A549 (cell line): ENCODE results near the gene RIC1. TPM values are rescaled to one million over a fixed set of nuclear protein-coding genes. Genes with fewer than 3 reads are reported as not detected.

ENCODE experiments used
- ATAC-seq, 2 experiments: fragments of 200-7000 bp in 1 of 2; fragments of >200 bp in 1 of 2; cut with Nextera tagmentation in 1 of 2; cut with Tn5 transposase in 1 of 2; 3 replicates each; pipeline versions ENCODE4 v1.8.0 to v1.9.1; 2018 to 2020; ENCODE audit warnings: mild to moderate bottlenecking in 1 of 2, moderate library complexity in 1 of 2
- CTCF ChIA-PET: fragments of 300-600 bp; sonication (Branson Sonifier 250); formaldehyde crosslinking; extraction: SDS; loops from one replicate; lab custom pipeline; 2021; ENCODE audit warnings: antibody characterized with exemption, inconsistent platforms; lab: Yijun Ruan, JAX
- POLR2A ChIA-PET: fragments of 350-600 bp; formaldehyde crosslinking; extraction: SDS; loops from one replicate; lab custom pipeline; 2021; ENCODE audit warnings: antibody characterized with exemption, inconsistent platforms; lab: Yijun Ruan, JAX
- DNase-seq, 2 experiments: peaks; one replicate each; pipeline versions ENCODE4 v3.0.0 to v3.0.0-alpha.2; 2011 to 2016; ENCODE audit warnings: low read depth in 1 of 2, low spot score in 1 of 2
- FAIRE-seq: peaks from 2 replicates; lab custom pipeline; 2011; peaks lifted over from hg19 to GRCh38; lab: Jason Lieb, UNC
- H3K27ac ChIP-seq, 2 experiments: fragments of >200 bp; sonication (Bioruptor Twin); formaldehyde crosslinking; 3 replicates each; pipeline ENCODE4 v1.5.1; 2016 to 2017
- H3K4me1 ChIP-seq: fragments of >200 bp; sonication (Bioruptor Twin); formaldehyde crosslinking; 3 replicates; pipeline ENCODE4 v1.6.1; 2016
- H3K4me2 ChIP-seq: fragments of >200 bp; sonication (Bioruptor Twin); formaldehyde crosslinking; 3 replicates; pipeline ENCODE4 v1.6.1; 2016
- H3K4me3 ChIP-seq: fragments of >200 bp; sonication (Bioruptor Twin); formaldehyde crosslinking; 3 replicates; pipeline ENCODE4 v1.5.1; 2016
- H3K9me3 ChIP-seq: fragments of >200 bp; sonication (Bioruptor Twin); formaldehyde crosslinking; 3 replicates; pipeline ENCODE4 v1.6.1; 2016
- BHLHE40 ChIP-seq: IDR thresholded peaks from 2 replicates; pipeline ENCODE4 v1.6.1; 2012; ENCODE audit warnings: low read depth, low read length, inconsistent platforms
- CBX2 ChIP-seq: fragments of 200-600 bp; sonication (generic); IDR thresholded peaks from 2 replicates; pipeline ENCODE4 v1.6.1; 2016; ENCODE audit warnings: low read depth, mild to moderate bottlenecking, borderline replicate concordance
- CBX8 ChIP-seq: fragments of 200-600 bp; sonication (generic); IDR thresholded peaks from 2 replicates; pipeline ENCODE4 v1.6.1; 2016
- CEBPB ChIP-seq, 2 experiments: fragments of >200 bp in 1 of 2; sonication (Bioruptor Twin) in 1 of 2; formaldehyde crosslinking in 1 of 2; IDR thresholded peaks; 2 replicates each; pipeline ENCODE4 v1.6.1; 2012 to 2016
- CHD2 ChIP-seq: fragments of 150-350 bp; IDR thresholded peaks from 2 replicates; pipeline ENCODE4 v1.6.1; 2014; ENCODE audit warnings: low read length; ENCODE audit not compliant: partially characterized antibody
- EHF ChIP-seq: fragments of 250-450 bp; sonication (Bioruptor Pico); IDR thresholded peaks from 2 replicates; pipeline ENCODE4 v1.5.0; 2020; ENCODE audit warnings: mild to moderate bottlenecking
- EHMT2 ChIP-seq: fragments of 200-600 bp; sonication (generic); IDR thresholded peaks from 2 replicates; pipeline ENCODE4 v1.6.1; 2016; ENCODE audit warnings: antibody characterized with exemption, low read depth, mild to moderate bottlenecking, moderate library complexity
- EP300 ChIP-seq, 2 experiments: fragments of >200 bp; sonication (Bioruptor Twin); formaldehyde crosslinking; IDR thresholded peaks; 2 replicates in 1 of 2; 3 replicates in 1 of 2; pipeline ENCODE4 v1.6.1; 2016 to 2017
- ESRRA ChIP-seq: fragments of 150-350 bp; IDR thresholded peaks from 2 replicates; pipeline ENCODE4 v1.6.1; 2014; ENCODE audit warnings: mild to moderate bottlenecking, low read length, borderline replicate concordance
- FOSB ChIP-seq: fragments of 250-450 bp; sonication (Bioruptor Pico); IDR thresholded peaks from 2 replicates; pipeline ENCODE4 v1.5.0; 2020; ENCODE audit warnings: mild to moderate bottlenecking, moderate library complexity
- FOSL2 ChIP-seq, 2 experiments: fragments of 450-650 bp in 1 of 2; fragments of >200 bp in 1 of 2; sonication (Bioruptor Twin) in 1 of 2; formaldehyde crosslinking; IDR thresholded peaks; 2 replicates each; pipeline versions ENCODE4 v1.5.0 to v1.6.1; 2016 to 2020; ENCODE audit warnings: mild to moderate bottlenecking in 1 of 2, moderate library complexity in 1 of 2
- GATA3 ChIP-seq: IDR thresholded peaks from 2 replicates; pipeline ENCODE4 v1.6.1; 2012; ENCODE audit warnings: borderline replicate concordance
- JUN ChIP-seq, 2 experiments: fragments of >200 bp; sonication (Bioruptor Twin); formaldehyde crosslinking; IDR thresholded peaks; 2 replicates in 1 of 2; 3 replicates in 1 of 2; pipeline ENCODE4 v1.6.1; 2016 to 2017
- MAFK ChIP-seq: fragments of 450-650 bp; IDR thresholded peaks from 2 replicates; pipeline ENCODE4 v1.6.1; 2014; ENCODE audit not compliant: partially characterized antibody
- MYC ChIP-seq: IDR thresholded peaks from 2 replicates; pipeline ENCODE4 v1.6.1; 2012; ENCODE audit warnings: mild to moderate bottlenecking, inconsistent platforms, low read length, improper control_type of control experiment, borderline replicate concordance
- NPAS2 ChIP-seq: fragments of 250-450 bp; sonication (Bioruptor Pico); IDR thresholded peaks from 2 replicates; pipeline ENCODE4 v1.8.0; 2022; ENCODE audit warnings: mild to moderate bottlenecking, moderate library complexity, borderline replicate concordance
- NR3C1 ChIP-seq: fragments of >200 bp; sonication (Bioruptor Twin); formaldehyde crosslinking; IDR thresholded peaks from 3 replicates; pipeline ENCODE4 v1.6.1; 2017
- RARB ChIP-seq: fragments of 250-450 bp; sonication (Bioruptor Pico); IDR thresholded peaks from 2 replicates; pipeline ENCODE4 v1.8.0; 2021; ENCODE audit warnings: mild to moderate bottlenecking, moderate library complexity
- RFX5 ChIP-seq: fragments of 450-650 bp; IDR thresholded peaks from 2 replicates; pipeline ENCODE4 v1.7.1; 2014; ENCODE audit warnings: antibody characterized with exemption, mild to moderate bottlenecking, moderate library complexity
- SMC3 ChIP-seq: fragments of >200 bp; sonication (Bioruptor Twin); formaldehyde crosslinking; IDR thresholded peaks from 3 replicates; pipeline ENCODE4 v1.6.1; 2018; ENCODE audit warnings: inconsistent platforms
- SREBF2 ChIP-seq: fragments of 450-650 bp; IDR thresholded peaks from 2 replicates; pipeline ENCODE4 v1.6.1; 2014; ENCODE audit warnings: mild to moderate bottlenecking, moderate library complexity
- ZC3H11A ChIP-seq: fragments of 450-650 bp; IDR thresholded peaks from 2 replicates; pipeline ENCODE4 v1.6.1; 2014; ENCODE audit warnings: antibody characterized with exemption, mild to moderate bottlenecking
- ZSCAN20 ChIP-seq: fragments of 250-450 bp; sonication (Bioruptor Pico); IDR thresholded peaks from 2 replicates; pipeline ENCODE4 v1.8.0; 2022; ENCODE audit warnings: mild to moderate bottlenecking, moderate library complexity
- WGBS: methylation state at CpG from one replicate; pipeline ENCODE4 v1.1.6; 2017; ENCODE audit errors: missing lambda C conversion rate; 5-methylcytosine and 5-hydroxymethylcytosine counted together
- polyA plus RNA-seq, 4 experiments: library from polyadenylated mRNA; depleted of rRNA in 3 of 4; stranded (reverse); fragments of >200 nt; fragmentation: RNase III in 1 of 4; extraction: RNeasy Plus Mini Kit Qiagen cat#74134 plus additional on column Dnase treatment in 1 of 4; gene quantifications; 2 replicates in 3 of 4; 3 replicates in 1 of 4; pipeline ENCODE4 v1.2.3, GENCODE V29; 2011 to 2017
- TF ChIP-seq, protein P1 (sequence below): fragments of 250-450 bp; sonication (Bioruptor Pico); IDR thresholded peaks from 2 replicates; pipeline ENCODE4 v1.5.0; 2020; ENCODE audit warnings: low read depth, mild to moderate bottlenecking, moderate library complexity
- TF ChIP-seq, protein P2 (sequence below): fragments of 150-350 bp; IDR thresholded peaks from 2 replicates; pipeline ENCODE4 v1.6.1; 2014; ENCODE audit warnings: low read depth, mild to moderate bottlenecking, low read length

The RIC1 gene
- polyA plus RNA-seq, 2 of the 4 experiments (the other 2 are of a cell fraction): 10.7 to 26.8 TPM

DNA sequence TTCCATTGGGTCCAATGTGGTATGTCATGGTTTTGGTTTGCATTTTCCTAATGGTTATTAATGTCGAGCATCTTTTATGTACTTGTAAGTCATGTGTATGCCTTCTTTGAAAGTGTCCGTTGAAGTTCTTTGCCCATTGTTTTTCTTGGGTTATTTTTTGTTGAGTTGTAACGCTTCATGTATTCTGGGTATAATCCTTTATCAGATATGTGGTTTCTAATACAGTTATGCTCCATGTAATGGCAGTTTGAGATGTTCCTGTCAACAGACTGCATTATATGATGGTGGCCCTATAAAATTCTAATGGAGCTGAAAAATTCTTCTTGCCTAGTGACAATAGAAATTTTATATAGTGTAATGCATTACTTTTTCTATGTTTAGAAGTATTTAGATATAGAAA is 17.2 kb downstream of the RIC1 start:
- ATAC-seq: no peak
- H3K9me3 ChIP-seq: 0 out of 3 replicates have a peak, but pooled peaks cover 9% of the 10 kb centered on the region

DNA sequence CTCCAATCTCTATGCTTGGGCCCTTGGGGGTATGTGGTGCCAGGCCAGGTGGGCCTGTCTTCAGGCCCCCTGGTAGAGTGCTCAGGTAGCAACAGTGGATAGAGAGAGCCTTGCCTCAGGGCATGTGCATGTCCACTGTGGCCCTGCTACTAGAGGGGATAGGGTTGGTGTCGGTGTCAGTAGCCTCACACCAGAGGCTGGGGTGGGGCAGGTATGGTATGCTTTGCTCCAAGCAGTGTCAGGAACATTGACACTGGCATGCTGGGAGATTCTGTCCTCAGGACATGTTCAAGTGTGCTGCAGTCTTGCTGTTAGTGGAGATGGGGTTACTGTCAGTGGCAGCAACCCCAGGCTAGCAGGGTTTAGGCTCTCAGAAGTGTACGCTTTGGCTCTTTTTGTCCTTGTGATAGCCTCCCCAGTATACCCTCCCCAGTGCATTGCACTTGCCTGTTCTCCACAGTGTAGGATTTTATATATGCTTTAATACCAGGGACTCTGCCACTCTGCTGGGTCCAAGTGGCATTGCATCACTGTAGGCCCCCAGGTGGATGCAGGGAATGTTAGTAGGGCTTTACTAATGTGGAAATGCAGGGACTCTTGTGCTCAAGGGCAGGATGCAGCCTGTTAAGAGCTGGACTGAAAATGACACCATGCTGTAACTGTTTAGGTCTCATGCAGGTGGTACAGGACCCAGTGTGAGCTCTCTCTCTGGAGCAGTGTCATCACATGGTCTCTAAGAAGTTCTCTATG is 21.6 kb downstream of the RIC1 start:
- ATAC-seq (no peak), DNase-seq (no peak), FAIRE-seq (no peak)
- ChIA-PET POLR2A (no interaction called here), CTCF (interaction anchor here (0.6 kb wide), 1 partner anchor 18 kb away, joined by 3 read pairs; no protein-coding TSS in a partner anchor)
- WGBS: 100% methylated on average over 2 of the region's 2 CpGs
- Histone ChIP-seq H3K4me3 (no peak overlapping the region), H3K4me1 (no peaks in the 10 kb centered on the region), H3K27ac (no peak overlapping the region), H3K4me2 (no peak overlapping the region), H3K9me3 (peaks cover 19% of the 10 kb centered on the region; the same call in 2 of the 3 replicates)
- TF ChIP-seq, protein P1, sequence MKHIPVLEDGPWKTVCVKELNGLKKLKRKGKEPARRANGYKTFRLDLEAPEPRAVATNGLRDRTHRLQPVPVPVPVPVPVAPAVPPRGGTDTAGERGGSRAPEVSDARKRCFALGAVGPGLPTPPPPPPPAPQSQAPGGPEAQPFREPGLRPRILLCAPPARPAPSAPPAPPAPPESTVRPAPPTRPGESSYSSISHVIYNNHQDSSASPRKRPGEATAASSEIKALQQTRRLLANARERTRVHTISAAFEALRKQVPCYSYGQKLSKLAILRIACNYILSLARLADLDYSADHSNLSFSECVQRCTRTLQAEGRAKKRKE (CRISPR knock-in tag): no peak
- no peak for TF ChIP-seq GATA3
- TF ChIP-seq FOSB (CRISPR knock-in tag): no peak
- TF ChIP-seq EHF (CRISPR knock-in tag): no peak
- TF ChIP-seq SMC3: no peak
- no peak for TF ChIP-seq CBX8
- TF ChIP-seq, protein P2, sequence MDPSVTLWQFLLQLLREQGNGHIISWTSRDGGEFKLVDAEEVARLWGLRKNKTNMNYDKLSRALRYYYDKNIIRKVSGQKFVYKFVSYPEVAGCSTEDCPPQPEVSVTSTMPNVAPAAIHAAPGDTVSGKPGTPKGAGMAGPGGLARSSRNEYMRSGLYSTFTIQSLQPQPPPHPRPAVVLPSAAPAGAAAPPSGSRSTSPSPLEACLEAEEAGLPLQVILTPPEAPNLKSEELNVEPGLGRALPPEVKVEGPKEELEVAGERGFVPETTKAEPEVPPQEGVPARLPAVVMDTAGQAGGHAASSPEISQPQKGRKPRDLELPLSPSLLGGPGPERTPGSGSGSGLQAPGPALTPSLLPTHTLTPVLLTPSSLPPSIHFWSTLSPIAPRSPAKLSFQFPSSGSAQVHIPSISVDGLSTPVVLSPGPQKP: no peak
- TF ChIP-seq EHMT2: no peak
- TF ChIP-seq SREBF2: no peak
- no peak for TF ChIP-seq EP300 (IDR thresholded peaks at IDR 0.05)
- no peak for TF ChIP-seq CBX2
- no peak for TF ChIP-seq NPAS2 (CRISPR knock-in tag)
- TF ChIP-seq ZSCAN20 (CRISPR knock-in tag): no peak
- TF ChIP-seq BHLHE40: no peak
- TF ChIP-seq JUN (IDR thresholded peaks at IDR 0.05): no peak
- no peak for TF ChIP-seq ESRRA
- TF ChIP-seq NR3C1: no peak
- no peak for TF ChIP-seq ZC3H11A
- no peak for TF ChIP-seq RFX5
- TF ChIP-seq FOSL2 (IDR thresholded peaks at IDR 0.05): no peak
- no peak for TF ChIP-seq FOSL2 (CRISPR knock-in tag; IDR thresholded peaks at IDR 0.05)
- TF ChIP-seq, all 56 proteins: peak for 0

More for the DNA sequence above, 17.2 kb downstream of the RIC1 start:
- Histone ChIP-seq H3K4me3 (no peak overlapping the region), H3K4me1 (peaks cover 9% of the 10 kb centered on the region)
- CTCF ChIA-PET: no interaction called here
- TF ChIP-seq CHD2 (no peak), MYC (no peak), RFX5 (no peak)
- TF ChIP-seq, all 56 proteins: peak for 0
- DNase-seq (no peak), FAIRE-seq (no peak)
- H3K27ac ChIP-seq: no peak overlapping the region
- H3K4me2 ChIP-seq: no peak overlapping the region
- POLR2A ChIA-PET: no interaction called here
- WGBS: 92% methylated on average over 3 of the region's 3 CpGs

DNA sequence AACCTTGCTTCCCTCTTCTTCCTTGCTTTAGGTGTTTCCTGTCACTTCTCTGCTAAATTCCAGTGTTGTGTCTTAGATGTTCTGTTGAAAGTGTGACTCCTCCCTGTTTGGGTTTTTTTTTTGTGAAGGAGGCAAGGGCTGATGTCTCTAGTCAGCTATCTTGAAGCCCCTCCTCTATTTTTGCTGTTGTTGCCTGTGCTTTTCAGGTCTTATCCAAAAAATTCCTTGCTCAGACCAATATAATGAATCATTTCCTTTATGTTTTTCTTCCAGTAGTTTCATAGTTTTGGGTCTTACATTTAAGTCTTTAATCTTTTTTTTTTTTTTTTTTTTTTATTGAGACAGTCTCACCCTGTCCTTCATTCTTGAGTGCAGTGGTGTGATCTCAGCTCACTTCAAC is 22.3 kb downstream of the RIC1 start:
- no peak for FAIRE-seq
- DNase-seq: no peak
- POLR2A ChIA-PET: interaction anchor here (0.7 kb wide), 1 partner anchor 1454 kb away, joined by 8 read pairs; no protein-coding TSS in a partner anchor
- TF ChIP-seq MAFK (no peak), CEBPB (IDR thresholded peaks at IDR 0.05) (no peak), EHMT2 (no peak), BHLHE40 (no peak), GATA3 (no peak), RARB (CRISPR knock-in tag) (no peak)
- H3K27ac ChIP-seq: no peak overlapping the region
- CTCF ChIA-PET: interaction anchor here (0.6 to 0.7 kb wide), 2 partner anchors 18 to 652 kb away, joined by 3 read pairs; no protein-coding TSS in a partner anchor
- no peak for ATAC-seq
- H3K4me1 ChIP-seq: no peaks in the 10 kb centered on the region
- H3K9me3 ChIP-seq: peaks cover 19% of the 10 kb centered on the region; the same call in 2 of the 3 replicates
- H3K4me3 ChIP-seq: no peak overlapping the region
- H3K4me2 ChIP-seq: no peak overlapping the region
